ENCODE measurements around the gene ENPP3.

- TF ChIP-seq, protein P1, sequence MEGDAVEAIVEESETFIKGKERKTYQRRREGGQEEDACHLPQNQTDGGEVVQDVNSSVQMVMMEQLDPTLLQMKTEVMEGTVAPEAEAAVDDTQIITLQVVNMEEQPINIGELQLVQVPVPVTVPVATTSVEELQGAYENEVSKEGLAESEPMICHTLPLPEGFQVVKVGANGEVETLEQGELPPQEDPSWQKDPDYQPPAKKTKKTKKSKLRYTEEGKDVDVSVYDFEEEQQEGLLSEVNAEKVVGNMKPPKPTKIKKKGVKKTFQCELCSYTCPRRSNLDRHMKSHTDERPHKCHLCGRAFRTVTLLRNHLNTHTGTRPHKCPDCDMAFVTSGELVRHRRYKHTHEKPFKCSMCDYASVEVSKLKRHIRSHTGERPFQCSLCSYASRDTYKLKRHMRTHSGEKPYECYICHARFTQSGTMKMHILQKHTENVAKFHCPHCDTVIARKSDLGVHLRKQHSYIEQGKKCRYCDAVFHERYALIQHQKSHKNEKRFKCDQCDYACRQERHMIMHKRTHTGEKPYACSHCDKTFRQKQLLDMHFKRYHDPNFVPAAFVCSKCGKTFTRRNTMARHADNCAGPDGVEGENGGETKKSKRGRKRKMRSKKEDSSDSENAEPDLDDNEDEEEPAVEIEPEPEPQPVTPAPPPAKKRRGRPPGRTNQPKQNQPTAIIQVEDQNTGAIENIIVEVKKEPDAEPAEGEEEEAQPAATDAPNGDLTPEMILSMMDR (IDR thresholded peaks at IDR 0.05; ENCODE audit: insufficient read depth, low read length, poor library complexity, severe bottlenecking), result no peak
- TF ChIP-seq EZH2phosphoT487 (conservative IDR thresholded peaks at IDR 0.05; ENCODE audit: low read length), result no peak
Measured at GRCh38 chr6:131733376-131734016, 96.4 kb downstream of the ENPP3 start.
